Measurements from ENCODE around the gene AUTS2.

Gene AUTS2

DNA sequence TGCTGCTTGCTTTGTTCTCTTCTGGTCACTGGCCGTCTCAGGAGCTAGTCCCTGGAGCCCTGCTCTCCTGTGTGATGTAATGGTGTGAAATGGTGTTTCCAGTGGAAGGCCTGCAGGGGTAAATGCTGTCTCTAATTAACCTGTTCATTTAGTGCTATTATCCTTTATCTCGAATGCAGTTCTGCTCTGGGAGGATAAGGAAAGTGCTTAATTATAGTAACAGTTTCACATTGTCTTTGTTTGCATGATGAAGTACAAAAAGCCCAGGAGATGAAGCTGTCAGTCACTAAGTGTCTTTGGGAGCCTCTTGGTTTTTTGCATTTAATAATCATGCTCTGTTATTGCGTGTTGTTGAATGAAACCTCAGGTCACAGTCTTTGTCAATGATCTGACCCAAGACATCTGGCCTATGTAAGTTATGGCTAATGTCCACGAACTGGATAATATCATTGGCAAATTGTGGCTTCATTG is 778.3 kb downstream of the AUTS2 start:
- no peak for DNase-seq

GRCh38 chr7:70377957-70378356 is 779.7 kb downstream of the AUTS2 start:
- no peak for DNase-seq

GRCh38 chr7:70379210-70379609 is 780.9 kb downstream of the AUTS2 start:
- no peak for DNase-seq

GRCh38 chr7:70380421-70381015 is 782.2 kb downstream of the AUTS2 start:
- DNase-seq = no peak

GRCh38 chr7:70383066-70383782 is 784.9 kb downstream of the AUTS2 start:
- no peak for DNase-seq

DNA sequence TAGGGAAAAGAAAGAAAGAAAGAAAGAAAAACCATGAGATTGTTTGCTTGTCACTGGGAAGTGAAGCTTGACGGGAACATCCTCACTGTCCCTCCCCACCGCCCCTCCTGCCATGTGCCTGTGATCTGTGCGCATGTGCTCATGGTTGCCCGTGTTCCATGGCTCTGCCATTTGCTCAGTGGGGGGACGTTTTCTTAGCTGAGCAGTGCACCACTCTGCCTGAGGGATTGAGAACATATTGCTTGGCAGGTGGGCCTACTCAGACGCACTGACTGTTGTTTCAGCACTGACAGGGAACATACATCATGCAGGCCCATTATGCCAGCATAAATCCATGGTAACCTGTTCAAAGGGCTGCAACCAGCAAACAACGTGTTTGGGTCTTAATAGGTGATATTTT is 785.7 kb downstream of the AUTS2 start:
- no peak for DNase-seq

- DNase-seq = no peak
Observed at GRCh38 chr7:70384891-70385290, 786.6 kb downstream of the AUTS2 start.

GRCh38 chr7:70387217-70387616 is 788.9 kb downstream of the AUTS2 start:
- no peak for DNase-seq

- DNase-seq = no peak
Observed at GRCh38 chr7:70389531-70390151, 791.4 kb downstream of the AUTS2 start.

- DNase-seq = no peak
Observed at GRCh38 chr7:70390251-70390650, 792.0 kb downstream of the AUTS2 start.

GRCh38 chr7:70392256-70392876 is 794.1 kb downstream of the AUTS2 start:
- no peak for DNase-seq

- DNase-seq = no peak
Observed at GRCh38 chr7:70392877-70393435, 794.7 kb downstream of the AUTS2 start.

DNA sequence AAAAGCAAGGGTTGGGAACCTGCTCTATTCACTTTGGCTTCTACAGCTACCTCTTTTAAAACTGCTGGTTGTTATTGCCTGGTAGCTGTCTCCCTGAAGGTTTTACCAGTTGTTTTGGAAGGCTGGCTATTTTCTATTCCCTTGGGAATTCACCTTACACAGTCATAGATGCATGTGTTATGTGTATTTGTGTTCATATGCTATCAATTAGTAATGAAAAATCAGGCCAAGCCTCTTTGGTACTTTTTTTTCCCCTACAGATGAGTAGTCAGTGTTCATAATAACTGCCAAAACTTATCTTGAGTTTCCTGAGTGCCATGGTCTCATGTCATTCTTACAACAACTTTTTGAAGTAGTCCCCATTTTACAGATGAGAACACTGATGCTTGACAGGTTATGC is 795.7 kb downstream of the AUTS2 start:
- no peak for DNase-seq

DNA sequence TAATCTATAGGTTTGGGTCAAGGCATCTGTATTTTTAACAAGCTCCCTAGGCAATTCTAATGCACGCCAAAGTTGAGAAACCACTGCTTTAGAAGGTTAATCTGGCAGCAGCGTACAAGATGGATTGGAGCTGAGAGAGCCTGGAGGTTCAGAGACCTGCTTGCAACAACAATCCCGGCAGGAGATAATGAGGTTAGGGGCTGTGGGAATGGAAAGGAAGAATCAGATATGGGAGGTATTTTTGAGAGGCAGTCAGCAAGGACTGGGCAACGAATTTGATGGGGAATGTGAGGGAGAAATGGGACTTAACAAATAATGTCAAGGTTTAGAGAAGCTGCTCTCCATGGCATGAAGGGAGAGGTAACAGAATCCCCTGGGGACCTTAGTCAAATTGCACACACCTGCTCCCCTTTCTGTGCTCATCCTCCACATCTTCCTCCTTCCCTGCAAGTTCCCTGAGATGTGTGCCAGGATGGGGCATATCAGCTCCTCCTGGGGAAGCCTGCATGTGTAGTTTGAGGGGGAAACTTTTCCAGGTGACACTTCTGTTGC is 802.6 kb downstream of the AUTS2 start:
- DNase-seq = no peak

DNA sequence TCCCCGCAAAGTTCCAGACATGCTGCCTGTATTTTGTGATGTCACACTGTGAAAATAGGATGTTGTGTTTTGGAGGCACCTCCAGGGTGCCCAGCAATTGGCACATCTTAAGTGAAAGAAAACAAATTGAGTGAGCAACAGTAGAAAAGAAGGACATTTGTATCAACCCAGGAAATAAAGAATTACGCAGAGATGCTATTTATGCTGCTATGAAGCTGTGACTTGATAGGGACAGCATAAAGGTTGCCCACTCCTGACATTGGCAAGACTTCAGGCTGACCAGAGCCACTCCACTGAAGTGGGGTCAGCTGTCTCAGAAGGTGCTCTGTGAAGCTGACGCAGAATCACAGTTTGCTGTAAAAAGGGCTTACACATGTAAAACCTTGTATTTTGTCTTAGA is 803.8 kb downstream of the AUTS2 start:
- DNase-seq = no peak

- no peak for DNase-seq
Observed at GRCh38 chr7:70405241-70405640, 807.0 kb downstream of the AUTS2 start.

DNA sequence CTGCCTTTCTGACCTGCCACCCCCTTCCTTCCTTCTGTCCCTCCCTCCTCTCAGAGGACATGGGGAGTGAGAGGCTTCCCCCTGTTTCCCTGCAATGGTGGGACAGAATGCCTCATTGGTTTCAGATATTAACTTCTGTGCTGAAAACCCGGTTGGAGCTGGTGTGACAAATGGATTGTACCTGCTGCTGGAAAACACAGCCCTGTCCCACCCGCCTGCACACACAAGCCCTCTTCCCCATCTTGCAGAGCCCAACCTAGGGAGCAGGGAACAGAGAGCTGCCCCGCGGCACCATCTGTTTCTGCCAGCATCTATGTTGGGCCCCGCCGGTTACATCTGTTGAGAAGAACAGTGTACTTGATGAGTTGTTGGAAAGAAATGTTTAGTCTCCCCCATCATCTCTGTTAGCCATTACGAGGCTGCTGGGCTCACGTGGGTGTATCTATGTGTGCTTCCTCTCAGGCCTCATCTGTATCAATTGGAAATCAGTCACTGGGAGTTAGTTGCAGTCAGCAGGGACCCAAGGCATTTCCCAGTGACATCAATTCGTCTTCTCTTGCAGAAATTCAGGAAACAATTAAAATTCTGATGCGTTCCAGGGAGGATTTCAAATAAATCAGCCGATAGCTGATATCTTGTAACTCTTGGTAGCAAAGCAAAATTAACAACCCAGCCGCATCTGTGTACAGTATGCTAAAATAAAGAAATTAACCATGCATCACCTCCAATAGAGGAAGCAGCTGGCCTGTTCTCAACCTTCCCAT is 808.1 kb downstream of the AUTS2 start:
- no peak for DNase-seq

DNA sequence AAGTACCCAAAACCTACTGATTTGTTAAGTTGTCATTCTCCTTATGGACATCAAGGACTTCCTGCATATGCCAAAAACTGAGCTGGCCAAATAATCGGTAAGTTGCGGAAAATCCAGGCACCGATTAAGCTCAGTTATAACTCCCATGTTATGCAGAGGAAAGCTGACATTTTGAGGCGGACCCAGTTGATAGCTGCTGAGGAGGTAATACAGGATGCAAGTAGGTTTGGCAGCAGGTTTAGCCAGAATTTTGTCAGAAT is 808.6 kb downstream of the AUTS2 start:
- DNase-seq = no peak

GRCh38 chr7:70408477-70408876 is 810.2 kb downstream of the AUTS2 start:
- no peak for DNase-seq

DNA sequence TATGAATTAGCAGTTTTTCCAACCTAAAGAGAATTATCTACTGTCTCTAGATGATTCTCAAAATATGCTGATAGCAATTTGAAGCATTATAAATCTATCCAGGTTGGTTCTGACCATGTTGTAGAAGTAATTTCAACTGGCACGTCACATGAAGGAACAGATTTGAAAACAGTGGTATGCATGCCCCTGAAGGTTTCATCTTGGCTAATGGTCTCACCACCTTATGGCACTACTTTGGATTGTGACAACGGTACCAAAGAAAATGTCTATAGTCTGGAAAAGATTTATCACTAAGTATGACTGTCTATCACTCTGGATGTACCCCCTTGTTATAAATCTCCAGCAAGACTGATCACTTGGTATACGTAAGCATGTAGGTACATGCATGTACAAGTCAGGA is 810.6 kb downstream of the AUTS2 start:
- DNase-seq = no peak

- no peak for DNase-seq
Observed at GRCh38 chr7:70410134-70410750, 812.0 kb downstream of the AUTS2 start.

DNA sequence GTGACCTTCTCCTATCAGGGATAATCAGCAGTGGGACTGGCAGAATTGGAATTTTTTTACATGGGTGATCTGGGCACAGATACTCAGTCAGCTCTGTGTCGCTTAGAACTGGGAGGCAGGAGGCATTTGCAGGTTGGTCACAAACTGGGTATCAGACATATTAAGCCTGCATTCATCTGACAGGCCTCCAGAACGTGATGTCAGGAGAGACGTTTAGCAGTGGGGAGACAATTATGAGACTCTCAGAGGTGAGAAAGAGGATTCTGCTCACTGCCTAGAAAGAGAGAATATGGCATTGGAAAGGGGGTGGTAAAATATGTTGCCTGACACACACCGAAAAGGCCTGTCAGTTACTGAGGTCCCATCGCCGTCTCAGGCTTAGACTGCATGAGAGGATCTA is 816.1 kb downstream of the AUTS2 start:
- no peak for DNase-seq

Measured in hematopoietic multipotent progenitor cell treated with erythropoietin and hydrocortisone succinate and interleukin-3 and kit ligand, for 6 days (in vitro differentiated cells).